Measurements from ENCODE around the gene MRPL36.

DNA sequence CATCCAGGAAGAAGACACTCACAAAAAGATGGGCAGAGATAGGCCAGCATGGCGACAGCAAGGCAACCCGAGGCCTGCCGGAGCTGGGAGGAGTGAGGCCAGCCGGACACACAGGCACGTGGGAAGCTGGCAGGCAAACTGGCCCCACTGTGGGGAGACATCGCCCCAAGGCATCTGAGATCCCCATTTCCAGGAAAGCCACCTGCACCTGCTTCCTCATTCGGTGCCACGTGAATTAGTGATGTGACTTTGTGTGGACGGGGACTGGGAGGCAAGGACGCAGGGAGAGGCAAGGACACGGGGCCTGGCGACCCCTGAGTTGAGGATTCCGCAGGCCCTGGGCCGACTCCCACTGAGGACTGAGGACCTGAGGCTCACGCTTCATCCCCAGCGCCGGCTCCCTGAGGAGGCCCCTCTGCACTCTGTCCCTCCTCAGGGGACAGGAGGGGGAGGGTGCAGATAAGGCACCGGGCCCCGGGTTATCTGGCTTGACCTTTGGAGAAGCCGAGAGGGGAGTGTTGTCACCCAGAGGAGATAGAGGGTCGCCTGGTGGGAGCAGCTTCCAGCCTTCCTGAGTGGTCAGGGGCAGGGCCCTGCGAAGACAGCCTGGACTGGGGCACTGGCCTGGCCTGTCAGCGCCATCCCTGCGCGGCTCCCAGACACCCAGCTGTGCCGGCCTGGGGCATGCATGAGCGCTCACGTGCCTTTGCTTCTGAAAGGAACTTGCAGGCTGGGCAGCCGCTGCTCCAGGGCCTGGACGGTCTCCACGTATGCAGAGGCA is 41.3 kb upstream of the MRPL36 start:
- TF ChIP-seq, protein P1, sequence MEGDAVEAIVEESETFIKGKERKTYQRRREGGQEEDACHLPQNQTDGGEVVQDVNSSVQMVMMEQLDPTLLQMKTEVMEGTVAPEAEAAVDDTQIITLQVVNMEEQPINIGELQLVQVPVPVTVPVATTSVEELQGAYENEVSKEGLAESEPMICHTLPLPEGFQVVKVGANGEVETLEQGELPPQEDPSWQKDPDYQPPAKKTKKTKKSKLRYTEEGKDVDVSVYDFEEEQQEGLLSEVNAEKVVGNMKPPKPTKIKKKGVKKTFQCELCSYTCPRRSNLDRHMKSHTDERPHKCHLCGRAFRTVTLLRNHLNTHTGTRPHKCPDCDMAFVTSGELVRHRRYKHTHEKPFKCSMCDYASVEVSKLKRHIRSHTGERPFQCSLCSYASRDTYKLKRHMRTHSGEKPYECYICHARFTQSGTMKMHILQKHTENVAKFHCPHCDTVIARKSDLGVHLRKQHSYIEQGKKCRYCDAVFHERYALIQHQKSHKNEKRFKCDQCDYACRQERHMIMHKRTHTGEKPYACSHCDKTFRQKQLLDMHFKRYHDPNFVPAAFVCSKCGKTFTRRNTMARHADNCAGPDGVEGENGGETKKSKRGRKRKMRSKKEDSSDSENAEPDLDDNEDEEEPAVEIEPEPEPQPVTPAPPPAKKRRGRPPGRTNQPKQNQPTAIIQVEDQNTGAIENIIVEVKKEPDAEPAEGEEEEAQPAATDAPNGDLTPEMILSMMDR (IDR thresholded peaks at IDR 0.05; ENCODE audit: low read depth, low read length): no peak
- TF ChIP-seq EZH2phosphoT487 (IDR thresholded peaks at IDR 0.05; ENCODE audit: low read depth): no peak

All from OCI-LY3 (cell line).